Uterus (tissue), 2 donors: Measurements from ENCODE around the gene COL24A1.

Experiments used
- POLR2A ChIP-seq, 2 donors: fragments of 450-650 bp; IDR thresholded peaks; one replicate each; pipeline ENCODE4 v1.6.1; 2016; ENCODE audit warnings: antibody characterized with exemption in 2 of 2, mild to moderate bottlenecking in 1 of 2, moderate library complexity in 1 of 2
- TF ChIP-seq, protein P1 (sequence below), 4 experiments: fragments of 200-600 bp in 2 of 4; fragments of 450-650 bp in 2 of 4; sonication (generic) in 2 of 4; IDR thresholded peaks; one replicate each; pipeline ENCODE4 v1.5.1; 2016 to 2019; ENCODE audit warnings: antibody characterized with exemption in 4 of 4, mild to moderate bottlenecking in 2 of 4, moderate library complexity in 1 of 4

DNA sequence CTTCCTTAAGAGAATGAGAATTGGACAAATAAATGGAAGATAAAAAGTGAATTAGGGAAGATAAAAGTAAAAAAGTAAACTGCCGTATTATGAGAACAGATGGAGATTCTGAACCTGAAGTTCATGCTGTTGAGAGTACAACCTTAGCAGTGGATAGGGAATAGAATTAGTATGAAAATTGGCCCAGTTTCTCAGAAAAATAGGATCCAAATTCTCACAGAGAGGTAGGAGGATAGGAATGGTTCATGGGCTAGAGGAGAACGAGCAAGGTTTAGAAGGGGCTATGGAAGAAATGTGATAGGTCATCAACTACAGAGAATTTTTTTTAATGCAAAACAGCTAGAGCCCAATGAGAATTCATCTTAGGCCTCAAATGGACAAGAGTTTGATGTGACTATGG is 42.3 kb downstream of the COL24A1 start:
- TF ChIP-seq, protein P1, sequence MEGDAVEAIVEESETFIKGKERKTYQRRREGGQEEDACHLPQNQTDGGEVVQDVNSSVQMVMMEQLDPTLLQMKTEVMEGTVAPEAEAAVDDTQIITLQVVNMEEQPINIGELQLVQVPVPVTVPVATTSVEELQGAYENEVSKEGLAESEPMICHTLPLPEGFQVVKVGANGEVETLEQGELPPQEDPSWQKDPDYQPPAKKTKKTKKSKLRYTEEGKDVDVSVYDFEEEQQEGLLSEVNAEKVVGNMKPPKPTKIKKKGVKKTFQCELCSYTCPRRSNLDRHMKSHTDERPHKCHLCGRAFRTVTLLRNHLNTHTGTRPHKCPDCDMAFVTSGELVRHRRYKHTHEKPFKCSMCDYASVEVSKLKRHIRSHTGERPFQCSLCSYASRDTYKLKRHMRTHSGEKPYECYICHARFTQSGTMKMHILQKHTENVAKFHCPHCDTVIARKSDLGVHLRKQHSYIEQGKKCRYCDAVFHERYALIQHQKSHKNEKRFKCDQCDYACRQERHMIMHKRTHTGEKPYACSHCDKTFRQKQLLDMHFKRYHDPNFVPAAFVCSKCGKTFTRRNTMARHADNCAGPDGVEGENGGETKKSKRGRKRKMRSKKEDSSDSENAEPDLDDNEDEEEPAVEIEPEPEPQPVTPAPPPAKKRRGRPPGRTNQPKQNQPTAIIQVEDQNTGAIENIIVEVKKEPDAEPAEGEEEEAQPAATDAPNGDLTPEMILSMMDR (IDR thresholded peaks at IDR 0.05), result no peak
- no peak for TF ChIP-seq POLR2A (IDR thresholded peaks at IDR 0.05)
